ENCODE results near the gene TEX2. TPM values are rescaled to one million over a fixed set of nuclear protein-coding genes. Genes with fewer than 3 reads are reported as not detected.
"Not testable (repeated sequence)": the region's sequence is repeated elsewhere in the genome, so short reads cannot be mapped to it uniquely, and the experiment has no call there.

The TEX2 gene
- total RNA-seq, 2 experiments from 2014 or later, result 14.0 to 14.5 TPM

GRCh38 chr17:64226132-64226531 lies 36.9 kb downstream of the TEX2 start:
- H3K27me3 Mint-ChIP-seq, result no peaks in the 10 kb centered on the region
- ChIA-PET POLR2A (no interaction called here), CTCF (interaction anchor here (1.2 kb wide), 1 partner anchor 56 kb away, joined by 3 read pairs; no protein-coding TSS in a partner anchor)
- no peak for TF ChIP-seq CTCF (IDR thresholded peaks at IDR 0.05)
- no peak overlapping the region for H3K27ac Mint-ChIP-seq
- H3K4me1 Mint-ChIP-seq (ENCODE audit: low read depth), result no peaks in the 10 kb centered on the region
- no peaks in the 10 kb centered on the region for H3K9me3 Mint-ChIP-seq
- H3K4me3 Mint-ChIP-seq, result no peak overlapping the region
- ATAC-seq (no peak), DNase-seq (no peak)
- no peaks in the 10 kb centered on the region for H3K36me3 Mint-ChIP-seq (ENCODE audit: low read depth)
- intact Hi-C loops (cut with micrococcal nuclease), result no loop called here

GRCh38 chr17:64225410-64225809 lies 37.6 kb downstream of the TEX2 start:
- ATAC-seq (no peak), DNase-seq (no peak)
- ChIA-PET POLR2A (no interaction called here), CTCF (interaction anchor here (1.2 to 1.4 kb wide), 2 partner anchors 11 to 57 kb away, joined by 3 read pairs; no protein-coding TSS in a partner anchor)
- Mint-ChIP-seq H3K36me3 (ENCODE audit: low read depth) (no peaks in the 10 kb centered on the region), H3K9me3 (no peaks in the 10 kb centered on the region), H3K4me3 (no peak overlapping the region), H3K27ac (no peak overlapping the region), H3K27me3 (no peaks in the 10 kb centered on the region), H3K4me1 (ENCODE audit: low read depth) (no peaks in the 10 kb centered on the region)
- intact Hi-C loops (cut with micrococcal nuclease), result no loop called here
- no peak for TF ChIP-seq CTCF (IDR thresholded peaks at IDR 0.05)

- DNase-seq, result no peak
- no peaks in the 10 kb centered on the region for H3K36me3 Mint-ChIP-seq (ENCODE audit: low read depth)
- ChIA-PET POLR2A (no interaction called here), CTCF (interaction anchor here (1.4 kb wide), 1 partner anchor 12 kb away, joined by 3 read pairs; no protein-coding TSS in a partner anchor)
- H3K9me3 Mint-ChIP-seq, result no peaks in the 10 kb centered on the region
- H3K27me3 Mint-ChIP-seq, result no peaks in the 10 kb centered on the region
- H3K27ac Mint-ChIP-seq, result no peak overlapping the region
- H3K4me3 Mint-ChIP-seq, result no peak overlapping the region
- H3K4me1 Mint-ChIP-seq (ENCODE audit: low read depth), result peaks cover 4% of the 10 kb centered on the region
- no peak for ATAC-seq
- intact Hi-C loops (cut with micrococcal nuclease), result no loop called here
- no peak for TF ChIP-seq CTCF (IDR thresholded peaks at IDR 0.05)
Observed at GRCh38 chr17:64223931-64224629, 39.0 kb downstream of the TEX2 start.

- no peaks in the 10 kb centered on the region for H3K27me3 Mint-ChIP-seq
- peaks cover 9% of the 10 kb centered on the region for H3K4me1 Mint-ChIP-seq (ENCODE audit: low read depth)
- no peaks in the 10 kb centered on the region for H3K36me3 Mint-ChIP-seq (ENCODE audit: low read depth)
- ChIA-PET POLR2A (interaction anchor here (0.7 kb wide), 1 partner anchor 8 kb away, joined by 3 read pairs; no protein-coding TSS in a partner anchor), CTCF (no interaction called here)
- no peak overlapping the region for H3K4me3 Mint-ChIP-seq
- intact Hi-C loops (cut with micrococcal nuclease), result no loop called here
- DNase-seq, result no peak
- no peak for TF ChIP-seq CTCF (IDR thresholded peaks at IDR 0.05)
- no peaks in the 10 kb centered on the region for H3K9me3 Mint-ChIP-seq
- H3K27ac Mint-ChIP-seq, result no peak overlapping the region
- no peak for ATAC-seq
Observed at GRCh38 chr17:64223283-64223682, 39.8 kb downstream of the TEX2 start.

- H3K27me3 Mint-ChIP-seq, result no peaks in the 10 kb centered on the region
- H3K36me3 Mint-ChIP-seq (ENCODE audit: low read depth), result no peaks in the 10 kb centered on the region
- no peak overlapping the region for H3K27ac Mint-ChIP-seq
- DNase-seq, result no peak
- no peak for ATAC-seq
- no peak overlapping the region for H3K4me3 Mint-ChIP-seq
- H3K4me1 Mint-ChIP-seq (ENCODE audit: low read depth), result peaks cover 23% of the 10 kb centered on the region
- ChIA-PET CTCF (no interaction called here), POLR2A (no interaction called here)
- intact Hi-C loops (cut with micrococcal nuclease), result no loop called here
- H3K9me3 Mint-ChIP-seq, result no peaks in the 10 kb centered on the region
- TF ChIP-seq CTCF (IDR thresholded peaks at IDR 0.05), result no peak
Observed at GRCh38 chr17:64221679-64222078, 41.4 kb downstream of the TEX2 start.

GRCh38 chr17:64220604-64221003 lies 42.5 kb downstream of the TEX2 start:
- H3K27ac Mint-ChIP-seq; ATAC-seq; H3K4me3 Mint-ChIP-seq; H3K9me3 Mint-ChIP-seq; DNase-seq; H3K27me3 Mint-ChIP-seq; POLR2A ChIA-PET; CTCF ChIA-PET; H3K36me3 Mint-ChIP-seq (ENCODE audit: low read depth); intact Hi-C loops (cut with micrococcal nuclease): not testable (repeated sequence)
- peaks cover 29% of the 10 kb centered on the region for H3K4me1 Mint-ChIP-seq (ENCODE audit: low read depth)
